ENCODE data around the gene RPTN. TPM values are rescaled to one million over a fixed set of nuclear protein-coding genes. Genes with fewer than 3 reads are reported as not detected.
A peak's percentile ranks its signal among the peaks of the same experiment; 100 is the strongest.
"Not testable (repeated sequence)": the region's sequence is repeated elsewhere in the genome, so short reads cannot be mapped to it uniquely, and the experiment has no call there.

Gene RPTN
- total and polyA plus RNA-seq, 2 of the 4 experiments (the other 2 are of a cell fraction): not detected

GRCh38 chr1:152145769-152146168 lies 13.3 kb downstream of the RPTN start:
- Histone ChIP-seq H3K9me1 (ENCODE audit: insufficient read depth, low read length) (no peaks in the 10 kb centered on the region), H4K20me1 (ENCODE audit: insufficient read depth, low read length) (no peaks in the 10 kb centered on the region), H3K14ac (replicated peaks; ENCODE audit: low read depth, low read length) (no peak overlapping the region), H3K4me1 (ENCODE audit: control insufficient read depth, insufficient read depth, low read length) (no peaks in the 10 kb centered on the region), H3K27me3 (ENCODE audit: control insufficient read depth, insufficient read depth, low read length) (no peaks in the 10 kb centered on the region; the same call in 1 of the 2 replicates), H3K4me3 (ENCODE audit: insufficient read depth, low read depth, low read length) (no peak overlapping the region), H3K23ac (ENCODE audit: low read depth, low read length) (no peak overlapping the region), H3K18ac (ENCODE audit: low read depth, low read length) (no peak overlapping the region), H2AFZ (replicated peaks; ENCODE audit: low read length, poor library complexity) (no peak overlapping the region), H2BK15ac (ENCODE audit: low read depth, low read length) (no peak overlapping the region), H3K79me1 (ENCODE audit: low read depth in 1 of 2, low read length in 2 of 2) (no peaks in the 10 kb centered on the region), H4K8ac (ENCODE audit: low read depth in 2 of 2, low read length in 2 of 2) (no peak overlapping the region), H4K91ac (ENCODE audit: insufficient read depth, low read depth, low read length) (no peak overlapping the region), H3K4me2 (ENCODE audit: low read depth, low read length) (no peak overlapping the region), H2BK20ac (ENCODE audit: low read depth, low read length) (no peak overlapping the region), H3K27ac (ENCODE audit: insufficient read depth, low read length) (no peak overlapping the region), H2AK9ac (replicated peaks; ENCODE audit: low read depth, low read length, poor library complexity) (no peak overlapping the region), H3K9ac (ENCODE audit: low read depth, low read length) (no peak overlapping the region), H3K36me3 (ENCODE audit: control insufficient read depth, insufficient read depth, low read length) (no peaks in the 10 kb centered on the region), H2BK120ac (ENCODE audit: low read depth, low read length) (no peak overlapping the region), H4K5ac (ENCODE audit: low read depth, low read length) (no peak overlapping the region), H3K4ac (ENCODE audit: low read depth, low read length) (no peak overlapping the region), H3K9me3 (ENCODE audit: control insufficient read depth, insufficient read depth, low read length) (peaks cover 2% of the 10 kb centered on the region; the same call in 1 of the 2 replicates), H2BK5ac (ENCODE audit: low read depth, low read length, poor library complexity, severe bottlenecking) (no peak overlapping the region), H3K56ac (ENCODE audit: extremely low read depth, insufficient read depth, low read length) (no peak overlapping the region), H2AK5ac (ENCODE audit: low read depth, low read length) (no peak overlapping the region)
- in situ Hi-C loops (cut with MboI; ENCODE audit: low sequenced_read_pairs) (no loop called here), intact Hi-C loops (cut with micrococcal nuclease) (no loop called here), dilution Hi-C loops (cut with HindIII; ENCODE audit: low sequenced_read_pairs, unreplicated experiment) (no loop called here)
- no CpG with 5 or more reads among the region's 4 CpGs for WGBS, 2 experiments (ENCODE audit: extremely low coverage in 2 of 2, insufficient read length in 1 of 2)
- no TSS peak for BruUV-seq (replicated peaks)
- DNase-seq (no peak), ATAC-seq (ENCODE audit: low read depth) (no peak)
- POLR2A ChIA-PET (ENCODE audit: unreplicated experiment): no interaction called here
- CTCF ChIA-PET: no interaction called here
- TF ChIP-seq CEBPB (IDR thresholded peaks at IDR 0.05; ENCODE audit: low read depth, low read length) (no peak), MXI1 (IDR thresholded peaks at IDR 0.05; ENCODE audit: borderline replicate concordance, low read depth, low read length) (no peak), BHLHE40 (IDR thresholded peaks at IDR 0.05; ENCODE audit: low read depth, low read length) (no peak), FOS (IDR thresholded peaks at IDR 0.05; ENCODE audit: low read depth, low read length) (no peak), RCOR1 (IDR thresholded peaks at IDR 0.05; ENCODE audit: insufficient replicate concordance, low read length) (no peak), MAZ (IDR thresholded peaks at IDR 0.05; ENCODE audit: borderline replicate concordance, low read depth, low read length) (no peak), MAFK (IDR thresholded peaks at IDR 0.05; ENCODE audit: low read depth, low read length) (peak; percentile 49; the same call in 1 of the 2 replicates), USF2 (IDR thresholded peaks at IDR 0.05; ENCODE audit: low read depth, low read length) (no peak)

- H3K36me3 ChIP-seq (ENCODE audit: control insufficient read depth, insufficient read depth, low read length); H3K23ac ChIP-seq (ENCODE audit: low read depth, low read length); H3K27ac ChIP-seq (ENCODE audit: insufficient read depth, low read length); ATAC-seq (ENCODE audit: low read depth); H3K18ac ChIP-seq (ENCODE audit: low read depth, low read length); H3K79me1 ChIP-seq (ENCODE audit: low read depth in 1 of 2, low read length in 2 of 2); H2AK5ac ChIP-seq (ENCODE audit: low read depth, low read length); H3K4me1 ChIP-seq (ENCODE audit: control insufficient read depth, insufficient read depth, low read length); dilution Hi-C loops (cut with HindIII; ENCODE audit: low sequenced_read_pairs, unreplicated experiment); H4K91ac ChIP-seq (ENCODE audit: insufficient read depth, low read depth, low read length); H2BK5ac ChIP-seq (ENCODE audit: low read depth, low read length, poor library complexity, severe bottlenecking); H3K9me1 ChIP-seq (ENCODE audit: insufficient read depth, low read length); H4K5ac ChIP-seq (ENCODE audit: low read depth, low read length); H3K4ac ChIP-seq (ENCODE audit: low read depth, low read length); H3K9ac ChIP-seq (ENCODE audit: low read depth, low read length); H2BK15ac ChIP-seq (ENCODE audit: low read depth, low read length); H4K20me1 ChIP-seq (ENCODE audit: insufficient read depth, low read length); POLR2A ChIA-PET (ENCODE audit: unreplicated experiment); H3K9me3 ChIP-seq (ENCODE audit: control insufficient read depth, insufficient read depth, low read length); DNase-seq; CTCF ChIA-PET; H2BK20ac ChIP-seq (ENCODE audit: low read depth, low read length); in situ Hi-C loops (cut with MboI; ENCODE audit: low sequenced_read_pairs); H4K8ac ChIP-seq (ENCODE audit: low read depth in 2 of 2, low read length in 2 of 2); H2AFZ ChIP-seq (replicated peaks; ENCODE audit: low read length, poor library complexity); H2AK9ac ChIP-seq (replicated peaks; ENCODE audit: low read depth, low read length, poor library complexity); H3K4me2 ChIP-seq (ENCODE audit: low read depth, low read length); BruUV-seq (replicated peaks); H2BK120ac ChIP-seq (ENCODE audit: low read depth, low read length); H3K14ac ChIP-seq (replicated peaks; ENCODE audit: low read depth, low read length); H3K56ac ChIP-seq (ENCODE audit: extremely low read depth, insufficient read depth, low read length); H3K4me3 ChIP-seq (ENCODE audit: insufficient read depth, low read depth, low read length); H3K27me3 ChIP-seq (ENCODE audit: control insufficient read depth, insufficient read depth, low read length): not testable (repeated sequence)
- intact Hi-C loops (cut with micrococcal nuclease): loop anchor here (5.0 kb wide), 1 partner anchor 203 kb away; no protein-coding TSS in a partner anchor
- WGBS, 2 experiments (ENCODE audit: extremely low coverage in 2 of 2, insufficient read length in 1 of 2): no CpG with 5 or more reads among the region's 25 CpGs
Observed at GRCh38 chr1:152144674-152145183, 14.3 kb downstream of the RPTN start.

Measured in IMR-90 (cell line).